ENCODE results near the gene MITF.

MITF gene

GRCh38 chr3:69715204-69715603 is 24.1 kb upstream of the MITF start:
- no peak for TF ChIP-seq POLR2A (IDR thresholded peaks at IDR 0.05; ENCODE audit: low read depth, low read length)
- FAIRE-seq: no peak
- no peak for DNase-seq (ENCODE audit: insufficient read length, low spot score)

- TF ChIP-seq POLR2A (IDR thresholded peaks at IDR 0.05; ENCODE audit: low read depth, low read length): no peak
- FAIRE-seq (no peak), DNase-seq (ENCODE audit: insufficient read length, low spot score) (no peak)
Observed at GRCh38 chr3:69716119-69716518, 23.1 kb upstream of the MITF start.

- FAIRE-seq: no peak
- no peak for DNase-seq (ENCODE audit: insufficient read length, low spot score)
- TF ChIP-seq POLR2A (IDR thresholded peaks at IDR 0.05; ENCODE audit: low read depth, low read length): no peak
Observed at GRCh38 chr3:69718866-69719586, 20.2 kb upstream of the MITF start.

GRCh38 chr3:69719587-69720122 is 19.6 kb upstream of the MITF start:
- FAIRE-seq (no peak), DNase-seq (ENCODE audit: insufficient read length, low spot score) (no peak)
- no peak for TF ChIP-seq POLR2A (IDR thresholded peaks at IDR 0.05; ENCODE audit: low read depth, low read length)

- DNase-seq (ENCODE audit: insufficient read length, low spot score) (no peak), FAIRE-seq (no peak)
- TF ChIP-seq POLR2A (IDR thresholded peaks at IDR 0.05; ENCODE audit: low read depth, low read length): no peak
Observed at GRCh38 chr3:69720824-69721223, 18.4 kb upstream of the MITF start.

DNA sequence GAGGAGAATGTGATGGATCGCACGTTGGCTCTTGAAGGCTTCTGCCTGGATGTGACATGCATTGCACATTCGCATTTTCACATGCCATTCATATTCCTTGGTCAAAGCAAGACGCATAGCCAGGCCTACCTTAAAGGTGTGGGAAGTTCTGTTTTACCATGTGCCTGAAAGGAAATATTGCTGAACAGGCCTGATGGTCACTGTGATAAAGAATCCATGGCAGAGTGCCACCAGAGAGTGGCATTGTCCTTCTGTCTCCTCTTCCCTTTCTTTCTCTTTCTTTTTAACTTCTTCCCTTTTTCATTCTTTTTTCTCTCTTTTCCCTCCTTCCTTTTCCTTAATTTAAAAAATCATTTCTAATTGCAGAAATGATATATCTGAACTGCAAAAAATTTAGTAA is 15.9 kb upstream of the MITF start:
- FAIRE-seq (no peak), DNase-seq (ENCODE audit: insufficient read length, low spot score) (no peak)
- TF ChIP-seq POLR2A (IDR thresholded peaks at IDR 0.05; ENCODE audit: low read depth, low read length): no peak

DNA sequence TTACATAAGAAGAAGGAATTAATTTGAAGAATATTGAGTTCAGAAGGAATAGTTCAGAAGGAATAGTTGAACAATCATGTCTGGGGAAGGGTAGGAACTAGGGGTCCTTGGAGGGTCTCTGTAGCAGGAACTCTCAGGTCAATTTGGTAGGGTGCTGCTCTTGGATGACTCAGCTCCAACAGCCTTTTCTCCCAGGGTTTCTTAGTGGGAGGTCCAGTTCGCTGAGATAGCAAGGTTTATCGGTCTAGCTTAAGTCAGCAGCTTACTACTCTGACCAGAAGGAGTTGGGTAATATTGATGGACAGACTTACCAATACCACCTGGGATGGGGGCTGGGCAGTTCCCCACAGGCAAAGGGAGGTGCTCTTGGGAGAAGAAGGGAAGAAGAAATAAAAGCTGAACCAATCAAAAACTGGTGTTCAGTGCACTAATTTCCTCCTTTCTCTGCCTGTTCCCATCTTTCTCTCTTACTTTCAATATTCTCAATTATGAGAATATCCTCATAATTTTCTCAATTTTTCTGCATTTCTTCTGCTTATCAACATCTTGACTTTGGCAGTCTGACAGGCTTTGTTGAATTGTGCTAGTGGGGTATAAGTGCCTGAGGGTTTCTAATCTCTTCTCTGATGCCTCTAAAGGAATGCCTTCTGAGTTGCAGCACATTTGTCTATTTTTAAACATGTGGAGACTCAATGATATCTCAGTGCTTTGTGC is 14.4 kb upstream of the MITF start:
- no peak for FAIRE-seq
- TF ChIP-seq POLR2A (IDR thresholded peaks at IDR 0.05; ENCODE audit: low read depth, low read length): no peak
- no peak for DNase-seq (ENCODE audit: insufficient read length, low spot score)

DNA sequence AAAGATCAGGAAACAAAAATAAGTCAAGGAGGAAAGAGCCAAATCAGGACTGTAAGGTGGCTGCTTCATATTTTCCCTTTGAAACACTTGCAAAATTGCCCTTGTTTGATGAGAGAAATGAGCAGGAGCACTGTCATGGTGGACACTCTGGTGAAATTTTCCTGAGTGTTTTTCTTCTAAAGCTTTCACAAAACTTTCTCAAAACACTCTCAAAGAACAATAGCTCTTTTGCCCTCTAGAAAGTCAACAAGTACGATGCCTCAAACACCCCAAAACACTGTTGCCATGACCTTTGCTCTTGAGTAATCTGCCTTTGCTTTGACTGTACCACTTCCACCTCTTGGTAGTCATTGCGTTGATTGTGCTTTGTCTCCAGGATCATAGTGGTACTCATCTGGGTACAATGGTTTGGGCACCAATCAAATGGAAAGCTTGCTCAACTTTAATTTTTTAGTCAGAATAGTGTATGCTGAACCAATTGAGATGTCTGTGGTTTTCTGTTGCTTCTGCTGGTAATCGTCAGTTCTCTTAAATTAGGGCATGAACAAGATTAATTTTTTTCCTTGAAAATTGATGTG is 13.2 kb upstream of the MITF start:
- TF ChIP-seq POLR2A (IDR thresholded peaks at IDR 0.05; ENCODE audit: low read depth, low read length): no peak
- DNase-seq (ENCODE audit: insufficient read length, low spot score) (no peak), FAIRE-seq (no peak)

DNA sequence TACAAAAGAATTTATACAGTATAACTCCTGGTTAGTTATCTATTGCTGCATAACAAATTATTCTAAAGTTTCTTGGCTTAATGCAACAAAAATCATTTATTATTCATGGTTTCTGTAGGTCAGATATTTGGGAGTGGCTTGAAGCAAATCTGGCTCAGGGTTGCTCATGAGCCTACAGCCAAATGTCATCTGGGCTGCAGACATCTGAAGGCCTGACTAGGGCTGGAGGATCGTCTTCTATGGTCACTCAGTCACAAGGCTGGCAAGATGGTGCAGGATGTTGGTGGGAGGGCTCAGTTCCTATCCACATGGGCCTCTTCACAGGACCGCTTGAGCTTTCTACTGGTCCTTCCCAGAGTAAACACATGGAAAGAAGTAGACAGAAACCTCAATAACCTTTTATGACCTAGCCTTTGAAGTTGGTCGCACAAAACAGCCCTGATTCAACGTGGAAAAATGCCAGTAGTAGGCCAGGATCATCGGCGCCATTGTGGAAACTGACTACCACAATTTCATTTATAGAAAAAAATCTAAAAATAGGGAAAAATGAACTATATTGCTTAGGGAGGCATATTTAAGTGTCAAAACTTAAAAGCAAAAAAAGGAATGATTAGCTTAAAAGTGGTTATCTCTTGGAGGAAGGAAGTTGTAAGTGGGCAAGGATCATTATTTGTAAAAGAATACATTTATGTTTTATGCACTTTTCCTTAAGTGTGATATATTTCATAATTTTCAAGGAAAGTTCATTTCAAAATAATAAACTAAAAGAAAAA is 9.9 kb upstream of the MITF start:
- FAIRE-seq (no peak), DNase-seq (ENCODE audit: insufficient read length, low spot score) (no peak)
- TF ChIP-seq POLR2A (IDR thresholded peaks at IDR 0.05; ENCODE audit: low read depth, low read length): no peak

DNA sequence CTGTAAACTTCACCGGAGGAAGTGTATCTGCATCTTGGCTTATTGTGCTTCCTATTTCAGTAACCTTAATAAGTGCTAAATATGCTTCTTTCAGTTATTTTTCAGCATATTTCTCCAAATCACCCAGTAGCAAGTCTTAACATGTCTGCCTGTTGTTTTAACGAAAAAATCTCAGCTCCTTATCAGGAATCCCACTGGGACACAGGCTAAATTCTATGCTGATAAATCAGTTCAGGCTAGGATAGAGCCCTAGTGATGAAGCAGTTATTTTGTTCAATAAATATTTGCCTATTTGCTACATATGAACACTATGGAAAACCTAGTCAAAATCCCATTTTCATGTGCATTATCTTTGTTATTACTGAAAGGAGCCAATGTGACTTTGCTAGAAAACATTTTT is 8.2 kb upstream of the MITF start:
- FAIRE-seq: no peak
- no peak for DNase-seq (ENCODE audit: insufficient read length, low spot score)
- no peak for TF ChIP-seq POLR2A (IDR thresholded peaks at IDR 0.05; ENCODE audit: low read depth, low read length)

GRCh38 chr3:69735893-69736292 is 3.4 kb upstream of the MITF start:
- FAIRE-seq (no peak), DNase-seq (ENCODE audit: insufficient read length, low spot score) (no peak)
- TF ChIP-seq POLR2A (IDR thresholded peaks at IDR 0.05; ENCODE audit: low read depth, low read length): no peak

DNA sequence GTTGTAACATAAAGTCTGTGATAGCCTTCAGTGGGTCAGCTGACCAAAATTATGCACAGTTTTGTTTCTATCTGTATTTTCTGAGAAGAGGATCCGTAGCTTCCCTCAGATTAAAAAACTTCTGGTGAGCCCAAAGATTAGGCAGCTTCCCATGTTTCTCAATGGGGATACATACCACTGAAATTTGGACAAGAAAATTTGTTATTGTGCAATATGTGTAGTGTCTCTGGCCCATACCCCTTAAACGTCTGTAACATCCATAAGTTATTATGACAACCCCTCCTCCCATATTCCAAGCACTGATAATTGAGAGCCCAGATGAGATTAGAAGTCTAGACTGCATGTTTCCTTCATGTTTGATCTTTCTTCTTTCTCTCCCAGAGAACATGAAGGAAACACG is 1.9 kb upstream of the MITF start:
- TF ChIP-seq POLR2A (IDR thresholded peaks at IDR 0.05; ENCODE audit: low read depth, low read length): no peak
- no peak for FAIRE-seq
- DNase-seq (ENCODE audit: insufficient read length, low spot score): no peak

DNA sequence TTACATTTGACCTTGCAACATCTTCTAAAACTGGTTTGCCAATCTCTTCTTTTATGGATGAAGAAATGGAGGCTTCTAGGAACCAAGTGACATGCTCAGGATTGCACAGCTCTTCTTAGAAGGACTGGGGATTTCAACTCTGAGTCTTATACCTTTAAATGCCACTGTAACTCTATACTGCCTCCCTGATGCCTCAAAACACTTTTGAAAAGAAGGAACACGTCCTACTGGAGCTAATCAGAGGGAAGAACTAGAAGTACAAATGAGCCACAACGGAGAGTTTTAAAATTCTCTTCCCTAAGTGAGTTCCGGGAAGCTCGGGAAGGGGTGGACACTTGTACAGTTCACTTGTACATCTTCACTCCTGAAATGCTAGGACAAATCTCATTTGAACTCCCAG is 949 bp upstream of the MITF start:
- DNase-seq (ENCODE audit: insufficient read length, low spot score): no peak

DNA sequence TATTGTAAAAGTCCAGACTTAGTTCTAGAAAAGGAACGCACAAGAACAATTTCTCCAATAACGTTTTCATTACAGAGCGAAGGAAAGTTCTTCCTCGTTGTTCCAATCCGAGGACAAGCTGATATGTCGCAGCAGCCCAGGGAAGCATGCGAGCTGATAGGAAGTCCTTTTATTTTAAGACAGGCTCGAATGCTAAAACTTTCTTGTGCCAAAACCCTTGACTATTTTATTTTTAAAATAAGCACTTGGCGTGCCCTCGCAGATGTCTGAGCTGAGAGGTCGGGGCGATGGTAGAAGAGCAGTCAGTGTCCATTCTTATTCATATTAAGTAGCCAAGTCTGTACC is 433 bp upstream of the MITF start:
- no peak for DNase-seq (ENCODE audit: insufficient read length, low spot score)
- no peak for FAIRE-seq
- no peak for TF ChIP-seq POLR2A (IDR thresholded peaks at IDR 0.05; ENCODE audit: low read depth, low read length)

More for the DNA sequence above, 949 bp upstream of the MITF start:
- TF ChIP-seq POLR2A (IDR thresholded peaks at IDR 0.05; ENCODE audit: low read depth, low read length): no peak
- FAIRE-seq: no peak
